HUES48 (cell line): ENCODE measurements around the gene ADAMTS2.

ENCODE experiments used
- H3K27ac ChIP-seq: one replicate; pipeline ENCODE4 v1.7.0; 2013; ENCODE audit warnings: low read depth, low read length, inconsistent platforms
- H3K27me3 ChIP-seq: 2 replicates; pipeline ENCODE4 v1.6.1; 2013; ENCODE audit warnings: mild to moderate bottlenecking, low read length; ENCODE audit not compliant: control insufficient read depth, insufficient read depth
- H3K36me3 ChIP-seq: 2 replicates; pipeline ENCODE4 v1.6.1; 2013; ENCODE audit warnings: low read length; ENCODE audit not compliant: control insufficient read depth, insufficient read depth
- H3K4me1 ChIP-seq: 2 replicates; pipeline ENCODE4 v1.6.1; 2013; ENCODE audit warnings: mild to moderate bottlenecking, low read length; ENCODE audit not compliant: control insufficient read depth, insufficient read depth
- H3K4me3 ChIP-seq: 2 replicates; pipeline ENCODE4 v1.5.1; 2013; ENCODE audit warnings: mild to moderate bottlenecking, low read depth, low read length
- H3K9ac ChIP-seq: 2 replicates; pipeline ENCODE4 v1.6.1; 2013; ENCODE audit warnings: mild to moderate bottlenecking, low read depth, low read length, moderate library complexity
- H3K9me3 ChIP-seq: 2 replicates; pipeline ENCODE4 v1.6.1; 2013; ENCODE audit warnings: low read length; ENCODE audit not compliant: control insufficient read depth, insufficient read depth

ADAMTS2 gene

GRCh38 chr5:179354305-179354882, 9.1 kb upstream of the ADAMTS2 start:
- Histone ChIP-seq H3K9ac (no peak overlapping the region), H3K4me3 (no peak overlapping the region), H3K4me1 (no peaks in the 10 kb centered on the region), H3K36me3 (no peaks in the 10 kb centered on the region), H3K27me3 (no peaks in the 10 kb centered on the region), H3K27ac (no peak overlapping the region), H3K9me3 (no peaks in the 10 kb centered on the region)

GRCh38 chr5:179348843-179349242, 3.6 kb upstream of the ADAMTS2 start:
- no peak overlapping the region for H3K4me3 ChIP-seq
- no peaks in the 10 kb centered on the region for H3K36me3 ChIP-seq
- no peak overlapping the region for H3K9ac ChIP-seq
- H3K4me1 ChIP-seq, result peaks cover 3% of the 10 kb centered on the region; the same call in 1 of the 2 replicates
- no peaks in the 10 kb centered on the region for H3K9me3 ChIP-seq
- no peak overlapping the region for H3K27ac ChIP-seq
- peaks cover 40% of the 10 kb centered on the region for H3K27me3 ChIP-seq

GRCh38 chr5:179348011-179348530, 2.8 kb upstream of the ADAMTS2 start:
- Histone ChIP-seq H3K36me3 (no peaks in the 10 kb centered on the region), H3K27ac (no peak overlapping the region), H3K4me1 (peaks cover 7% of the 10 kb centered on the region; the same call in 1 of the 2 replicates), H3K9me3 (no peaks in the 10 kb centered on the region), H3K9ac (no peak overlapping the region), H3K27me3 (peaks cover 47% of the 10 kb centered on the region), H3K4me3 (no peak overlapping the region)

GRCh38 chr5:179347581-179347980, 2.3 kb upstream of the ADAMTS2 start:
- Histone ChIP-seq H3K9me3 (no peaks in the 10 kb centered on the region), H3K27ac (no peak overlapping the region), H3K36me3 (no peaks in the 10 kb centered on the region), H3K27me3 (peaks cover 52% of the 10 kb centered on the region), H3K4me1 (peaks cover 7% of the 10 kb centered on the region; the same call in 1 of the 2 replicates), H3K4me3 (no peak overlapping the region), H3K9ac (no peak overlapping the region)

- Histone ChIP-seq H3K36me3 (no peaks in the 10 kb centered on the region), H3K4me3 (no peak overlapping the region), H3K4me1 (peaks cover 7% of the 10 kb centered on the region; the same call in 1 of the 2 replicates), H3K27me3 (peaks cover 59% of the 10 kb centered on the region), H3K9me3 (no peaks in the 10 kb centered on the region), H3K9ac (no peak overlapping the region), H3K27ac (no peak overlapping the region)
Measured at GRCh38 chr5:179346875-179347274, 1.6 kb upstream of the ADAMTS2 start.

- no peaks in the 10 kb centered on the region for H3K9me3 ChIP-seq
- no peak overlapping the region for H3K27ac ChIP-seq
- H3K4me1 ChIP-seq, result peaks cover 7% of the 10 kb centered on the region; the same call in 1 of the 2 replicates
- H3K36me3 ChIP-seq, result no peaks in the 10 kb centered on the region
- H3K4me3 ChIP-seq, result no peak overlapping the region
- H3K9ac ChIP-seq, result no peak overlapping the region
- H3K27me3 ChIP-seq, result peaks cover 59% of the 10 kb centered on the region
Measured at GRCh38 chr5:179346401-179346800, 1.1 kb upstream of the ADAMTS2 start.

GRCh38 chr5:179345183-179345432, 153 bp downstream of the ADAMTS2 start:
- H3K4me1 ChIP-seq, result peaks cover 7% of the 10 kb centered on the region; the same call in 1 of the 2 replicates
- H3K36me3 ChIP-seq, result no peaks in the 10 kb centered on the region
- peak overlapping the region; percentile 55; the same call in 1 of the 2 replicates for H3K4me3 ChIP-seq
- no peak overlapping the region for H3K9ac ChIP-seq
- no peak overlapping the region for H3K27ac ChIP-seq
- no peaks in the 10 kb centered on the region for H3K9me3 ChIP-seq
- H3K27me3 ChIP-seq, result peaks cover 59% of the 10 kb centered on the region

GRCh38 chr5:179344431-179345182, 654 bp downstream of the ADAMTS2 start:
- peak overlapping the region; percentile 78 for H3K4me3 ChIP-seq
- H3K36me3 ChIP-seq, result no peaks in the 10 kb centered on the region
- peaks cover 59% of the 10 kb centered on the region for H3K27me3 ChIP-seq
- H3K9me3 ChIP-seq, result no peaks in the 10 kb centered on the region
- H3K4me1 ChIP-seq, result peaks cover 7% of the 10 kb centered on the region; the same call in 1 of the 2 replicates
- H3K9ac ChIP-seq, result no peak overlapping the region
- no peak overlapping the region for H3K27ac ChIP-seq

- H3K9ac ChIP-seq, result no peak overlapping the region
- H3K27me3 ChIP-seq, result peaks cover 59% of the 10 kb centered on the region
- peak overlapping the region; percentile 78 for H3K4me3 ChIP-seq
- H3K27ac ChIP-seq, result no peak overlapping the region
- H3K4me1 ChIP-seq, result peaks cover 7% of the 10 kb centered on the region; the same call in 1 of the 2 replicates
- no peaks in the 10 kb centered on the region for H3K9me3 ChIP-seq
- H3K36me3 ChIP-seq, result no peaks in the 10 kb centered on the region
Measured at GRCh38 chr5:179343719-179344430, 1.4 kb downstream of the ADAMTS2 start.

GRCh38 chr5:179343021-179343718, 2.1 kb downstream of the ADAMTS2 start:
- H3K4me3 ChIP-seq, result peak overlapping the region; percentile 78
- H3K4me1 ChIP-seq, result peaks cover 7% of the 10 kb centered on the region; the same call in 1 of the 2 replicates
- no peaks in the 10 kb centered on the region for H3K9me3 ChIP-seq
- H3K36me3 ChIP-seq, result no peaks in the 10 kb centered on the region
- peaks cover 56% of the 10 kb centered on the region for H3K27me3 ChIP-seq
- no peak overlapping the region for H3K9ac ChIP-seq
- H3K27ac ChIP-seq, result no peak overlapping the region
